HG02840 (cell line): ENCODE data around the gene ZCRB1.
A peak's percentile ranks its signal among the peaks of the same experiment; 100 is the strongest.
"Not testable (repeated sequence)": the region's sequence is repeated elsewhere in the genome, so short reads cannot be mapped to it uniquely, and the experiment has no call there.

Experiments
- ATAC-seq: cut with Tn5 transposase; IDR thresholded peaks from one replicate; pipeline ENCODE4 v1.9.1; 2021; ENCODE audit warnings: mild to moderate bottlenecking, moderate library complexity, moderate number of reproducible peaks; ENCODE audit not compliant: unreplicated experiment, low FRiP score

The ZCRB1 gene

GRCh38 chr12:42332301-42333285 is 6.7 kb upstream of the ZCRB1 start:
- no peak for ATAC-seq

GRCh38 chr12:42330097-42330496 is 4.2 kb upstream of the ZCRB1 start:
- not testable (repeated sequence) for ATAC-seq

GRCh38 chr12:42327227-42327590 is 1.3 kb upstream of the ZCRB1 start:
- no peak for ATAC-seq

- ATAC-seq, result peak; percentile 20
These were observed 790 bp upstream of the ZCRB1 start for GRCh38 chr12:42326541-42327226.

- no peak for ATAC-seq
These were observed 605 bp downstream of the ZCRB1 start for GRCh38 chr12:42325326-42325652.

GRCh38 chr12:42323856-42324255 is 2.0 kb downstream of the ZCRB1 start:
- no peak for ATAC-seq

- ATAC-seq, result no peak
These were observed 3.3 kb downstream of the ZCRB1 start for GRCh38 chr12:42322567-42322966.

GRCh38 chr12:42320796-42321195 is 5.1 kb downstream of the ZCRB1 start:
- ATAC-seq, result no peak

- no peak for ATAC-seq
These were observed 10.8 kb downstream of the ZCRB1 start for GRCh38 chr12:42315108-42315507.

GRCh38 chr12:42309996-42310395 is 15.9 kb downstream of the ZCRB1 start:
- no peak for ATAC-seq

- no peak for ATAC-seq
These were observed 17.5 kb downstream of the ZCRB1 start for GRCh38 chr12:42308390-42308789.

GRCh38 chr12:42306297-42306696 is 19.6 kb downstream of the ZCRB1 start:
- ATAC-seq, result no peak

GRCh38 chr12:42299392-42300308 is 26.2 kb downstream of the ZCRB1 start:
- ATAC-seq, result peak; percentile 82

GRCh38 chr12:42298887-42299286 is 27.0 kb downstream of the ZCRB1 start:
- no peak for ATAC-seq

- ATAC-seq, result no peak
These were observed 29.3 kb downstream of the ZCRB1 start for GRCh38 chr12:42296503-42297109.

- ATAC-seq, result no peak
These were observed 34.2 kb downstream of the ZCRB1 start for GRCh38 chr12:42291680-42292079.

- no peak for ATAC-seq
These were observed 37.4 kb downstream of the ZCRB1 start for GRCh38 chr12:42288544-42288943.

- no peak for ATAC-seq
These were observed 39.2 kb downstream of the ZCRB1 start for GRCh38 chr12:42286741-42287140.

- ATAC-seq, result no peak
These were observed 40.5 kb downstream of the ZCRB1 start for GRCh38 chr12:42285431-42285830.

GRCh38 chr12:42284876-42285275 is 41.0 kb downstream of the ZCRB1 start:
- ATAC-seq, result no peak
